AG04449 (cell line): Measurements from ENCODE around the gene HOXB6.

ENCODE experiments used
- CTCF ChIA-PET: fragments of 350-600 bp; formaldehyde crosslinking; extraction: SDS; loops from one replicate; lab custom pipeline; 2021; ENCODE audit warnings: antibody characterized with exemption; lab: Yijun Ruan, JAX
- POLR2A ChIA-PET: fragments of 400-600, 350-600 bp; formaldehyde crosslinking; extraction: SDS; loops from one replicate; lab custom pipeline; 2020; ENCODE audit warnings: antibody characterized with exemption, inconsistent platforms; lab: Yijun Ruan, JAX
- DNase-seq: peaks from one replicate; pipeline ENCODE4 v3.0.0-alpha.2; 2010; ENCODE audit warnings: low read depth, low spot score
- H3K4me3 ChIP-seq: 2 replicates; pipeline ENCODE4 v1.5.1; 2011; ENCODE audit warnings: low read depth, mild to moderate bottlenecking, control low read depth, low read length
- TF ChIP-seq, protein P1 (sequence below): IDR thresholded peaks from one replicate; pipeline ENCODE4 v1.5.1; 2011; ENCODE audit warnings: mild to moderate bottlenecking, moderate library complexity, low read length, control low read depth, inconsistent platforms; ENCODE audit not compliant: insufficient read depth; ENCODE audit errors: missing control alignments

The HOXB6 gene

DNA sequence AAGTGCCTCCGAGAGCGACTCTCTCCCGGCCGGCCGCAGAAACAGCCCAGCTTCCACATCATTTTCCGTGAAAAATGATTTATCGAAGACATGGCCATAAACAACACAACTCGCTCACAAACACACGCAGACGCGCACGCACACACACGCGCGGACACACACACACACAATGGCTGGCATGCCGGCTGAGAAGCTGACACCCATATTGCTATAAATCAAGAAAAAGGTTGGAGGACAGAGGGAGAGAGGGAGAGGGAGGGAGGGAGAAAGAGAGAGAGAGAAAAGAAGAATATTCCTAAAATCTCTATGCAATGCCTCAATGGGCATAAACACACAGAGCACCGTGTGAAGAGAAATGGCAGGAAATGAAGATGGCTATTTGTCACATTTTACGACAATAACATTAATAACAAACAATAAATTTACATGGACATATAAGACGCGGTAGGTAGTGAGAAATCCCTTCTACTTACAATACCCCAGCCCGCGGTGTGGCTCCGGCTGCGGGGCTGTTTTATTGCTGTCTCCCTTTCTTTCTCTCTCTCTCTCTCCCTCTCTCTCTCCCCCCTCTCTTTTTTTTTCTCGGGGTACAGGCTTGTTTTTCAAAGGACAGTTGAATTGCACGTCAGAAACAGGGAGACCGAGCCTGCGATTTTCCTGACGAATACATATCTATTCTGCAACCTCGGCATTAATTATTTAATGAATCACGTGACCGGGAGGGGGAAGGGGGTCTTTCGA is 36.1 kb downstream of the HOXB6 start:
- ChIA-PET POLR2A (interaction anchor here (0.6 to 2.3 kb wide), 4 partner anchors 12 to 26 kb away, joined by 3 to 17 read pairs (median 4); no protein-coding TSS in a partner anchor), CTCF (interaction anchor here (0.7 to 3.6 kb wide), 10 partner anchors 8 to 261 kb away, joined by 3 to 22 read pairs (median 3); no protein-coding TSS in a partner anchor)
- H3K4me3 ChIP-seq, result peak overlapping the region; percentile 29
- DNase-seq, result no peak
- TF ChIP-seq, protein P1, sequence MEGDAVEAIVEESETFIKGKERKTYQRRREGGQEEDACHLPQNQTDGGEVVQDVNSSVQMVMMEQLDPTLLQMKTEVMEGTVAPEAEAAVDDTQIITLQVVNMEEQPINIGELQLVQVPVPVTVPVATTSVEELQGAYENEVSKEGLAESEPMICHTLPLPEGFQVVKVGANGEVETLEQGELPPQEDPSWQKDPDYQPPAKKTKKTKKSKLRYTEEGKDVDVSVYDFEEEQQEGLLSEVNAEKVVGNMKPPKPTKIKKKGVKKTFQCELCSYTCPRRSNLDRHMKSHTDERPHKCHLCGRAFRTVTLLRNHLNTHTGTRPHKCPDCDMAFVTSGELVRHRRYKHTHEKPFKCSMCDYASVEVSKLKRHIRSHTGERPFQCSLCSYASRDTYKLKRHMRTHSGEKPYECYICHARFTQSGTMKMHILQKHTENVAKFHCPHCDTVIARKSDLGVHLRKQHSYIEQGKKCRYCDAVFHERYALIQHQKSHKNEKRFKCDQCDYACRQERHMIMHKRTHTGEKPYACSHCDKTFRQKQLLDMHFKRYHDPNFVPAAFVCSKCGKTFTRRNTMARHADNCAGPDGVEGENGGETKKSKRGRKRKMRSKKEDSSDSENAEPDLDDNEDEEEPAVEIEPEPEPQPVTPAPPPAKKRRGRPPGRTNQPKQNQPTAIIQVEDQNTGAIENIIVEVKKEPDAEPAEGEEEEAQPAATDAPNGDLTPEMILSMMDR, result no peak

- H3K4me3 ChIP-seq, result no peak overlapping the region
- ChIA-PET POLR2A (interaction anchor here (0.6 to 1.9 kb wide), 5 partner anchors 9 to 25 kb away, joined by 3 to 7 read pairs (median 4); no protein-coding TSS in a partner anchor), CTCF (interaction anchor here (0.7 to 3.6 kb wide), 9 partner anchors 8 to 260 kb away, joined by 3 to 22 read pairs (median 3); no protein-coding TSS in a partner anchor)
- DNase-seq, result no peak
- TF ChIP-seq, protein P1, result no peak
These were observed 37.0 kb downstream of the HOXB6 start for GRCh38 chr17:48567646-48568354.

GRCh38 chr17:48567209-48567608 is 37.6 kb downstream of the HOXB6 start:
- ChIA-PET CTCF (interaction anchor here (1.0 to 3.6 kb wide), 7 partner anchors 9 to 259 kb away, joined by 3 to 22 read pairs (median 4); no protein-coding TSS in a partner anchor), POLR2A (interaction anchor here (1.1 to 1.9 kb wide), 5 partner anchors 10 to 23 kb away, joined by 3 to 7 read pairs (median 4); partner anchors contain the start of gene HOXB3)
- TF ChIP-seq, protein P1, result no peak
- DNase-seq, result no peak
- H3K4me3 ChIP-seq, result no peak overlapping the region; the same call in 1 of the 2 replicates

DNA sequence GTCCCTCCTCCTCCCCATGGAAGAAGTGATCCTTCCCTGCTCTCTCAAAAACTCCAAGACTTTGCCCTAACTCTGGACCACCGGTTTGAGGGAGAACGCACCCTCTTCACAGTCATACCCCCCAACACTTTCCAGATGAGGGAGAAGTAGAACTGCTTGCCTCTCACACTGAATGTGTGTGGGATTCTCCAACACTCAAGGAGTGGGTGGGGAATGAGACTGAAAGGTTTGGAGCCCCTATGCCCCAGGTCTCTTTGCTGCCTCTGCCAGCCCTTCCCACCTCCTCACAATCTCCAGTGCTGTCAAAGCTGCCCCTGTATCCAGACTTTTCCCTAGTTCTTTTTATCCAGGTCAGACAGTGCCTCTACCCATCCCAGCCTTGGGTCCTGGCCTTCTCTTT is 38.1 kb downstream of the HOXB6 start:
- POLR2A ChIA-PET, result interaction anchor here (1.1 to 1.9 kb wide), 5 partner anchors 8 to 23 kb away, joined by 3 to 7 read pairs (median 3); partner anchors contain the start of gene HOXB3
- no peak for DNase-seq
- CTCF ChIA-PET, result interaction anchor here (1.9 to 3.6 kb wide), 2 partner anchors 10 to 215 kb away, joined by 4 to 15 read pairs; no protein-coding TSS in a partner anchor
- H3K4me3 ChIP-seq, result no peak overlapping the region
- TF ChIP-seq, protein P1, result no peak

GRCh38 chr17:48565925-48566710 is 38.7 kb downstream of the HOXB6 start:
- ChIA-PET CTCF (interaction anchor here (3.6 kb wide), 1 partner anchor 215 kb away, joined by 15 read pairs; no protein-coding TSS in a partner anchor), POLR2A (interaction anchor here (1.1 to 1.9 kb wide), 4 partner anchors 8 to 24 kb away, joined by 3 to 7 read pairs (median 3); partner anchors contain the start of gene HOXB3)
- H3K4me3 ChIP-seq, result no peak overlapping the region
- TF ChIP-seq, protein P1, result no peak
- DNase-seq, result no peak
